Right renal cortex interstitium (tissue), 3 donors: ENCODE data around the gene GALNT17. TPM values are rescaled to one million over a fixed set of nuclear protein-coding genes. Genes with fewer than 3 reads are reported as not detected.

Experiments
- DNase-seq, 3 donors: peaks; one replicate each; pipeline ENCODE4 v3.0.0-alpha.2; 2013; ENCODE audit warnings: low read depth in 3 of 3, low spot score in 2 of 3
- polyA plus RNA-seq, 3 donors: library from polyadenylated mRNA; unstranded; fragments of 120-200 nt; gene quantifications; one replicate each; pipeline ENCODE4 v1.2.1, GENCODE V29; 2013; ENCODE audit not compliant: insufficient read length in 3 of 3

GALNT17 gene
- polyA plus RNA-seq, 3 donors: 3.3 to 4.0 (median 3.4) TPM

DNA sequence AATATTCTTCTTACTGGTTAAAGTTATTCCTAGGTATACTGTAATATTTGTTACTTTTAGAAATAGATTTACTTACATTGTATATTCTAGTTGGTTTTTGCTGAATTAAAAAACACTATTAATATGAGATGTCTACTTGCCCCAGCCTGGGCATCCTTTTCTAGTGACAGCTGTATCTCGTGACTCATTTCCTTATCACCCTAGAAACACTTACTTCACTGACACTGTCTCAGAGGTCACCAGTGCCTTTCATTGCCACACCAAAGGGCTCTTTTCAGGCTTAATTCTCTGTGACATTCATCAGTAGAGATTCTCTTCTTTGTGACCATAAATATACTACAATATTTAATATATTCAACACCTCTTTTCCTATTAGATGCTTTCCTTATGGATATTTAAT lies 194.7 kb downstream of the GALNT17 start:
- DNase-seq: no peak

DNA sequence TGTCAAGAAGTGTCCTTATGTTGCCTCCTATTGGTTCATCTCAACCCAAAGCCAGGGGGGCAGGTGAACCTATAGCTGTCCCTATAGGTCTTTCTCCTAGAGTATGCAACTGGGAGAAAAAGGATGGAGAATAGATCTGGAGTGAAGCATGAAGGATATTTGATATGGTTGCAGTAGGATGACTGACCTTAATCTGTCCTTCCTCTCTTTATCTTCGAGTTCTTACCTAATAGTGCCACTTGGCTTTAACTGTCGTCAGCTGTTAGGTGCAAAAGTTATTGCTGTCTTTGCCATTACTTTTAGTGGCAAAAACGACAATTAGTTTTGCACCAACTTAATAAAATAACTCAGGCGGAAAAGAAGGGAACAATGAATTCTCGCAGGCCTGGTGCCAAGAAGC lies 196.0 kb downstream of the GALNT17 start:
- DNase-seq: no peak

DNA sequence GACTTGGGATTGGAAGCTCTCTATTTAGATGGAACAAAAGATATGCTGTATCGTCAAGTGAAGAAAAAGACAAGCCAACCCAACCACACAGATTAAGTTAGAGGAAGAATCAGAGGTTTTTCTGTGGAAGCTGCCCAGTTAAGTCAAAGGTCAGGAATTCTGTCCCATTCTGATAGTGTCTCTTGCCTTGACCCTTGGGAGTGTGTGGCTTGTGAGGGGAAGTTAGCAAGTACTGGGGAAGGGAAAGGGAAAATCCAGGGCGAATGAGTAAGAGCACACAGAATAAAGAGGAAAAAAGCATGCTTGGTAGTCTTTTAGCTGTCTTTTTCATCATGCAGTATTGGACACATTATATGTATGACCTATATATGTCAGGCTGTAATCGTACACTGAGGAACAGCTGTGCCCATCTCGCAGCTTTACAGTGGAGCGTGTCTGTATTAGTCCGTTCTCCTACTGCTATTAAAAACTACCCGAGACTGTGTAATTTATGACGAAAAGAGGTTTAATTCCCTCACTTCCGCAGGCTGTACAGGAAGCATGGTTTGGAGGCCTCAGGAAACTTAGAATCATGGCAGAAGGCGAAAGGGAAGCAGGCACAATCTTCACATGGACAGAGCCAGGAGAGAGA lies 197.2 kb downstream of the GALNT17 start:
- no peak for DNase-seq

DNA sequence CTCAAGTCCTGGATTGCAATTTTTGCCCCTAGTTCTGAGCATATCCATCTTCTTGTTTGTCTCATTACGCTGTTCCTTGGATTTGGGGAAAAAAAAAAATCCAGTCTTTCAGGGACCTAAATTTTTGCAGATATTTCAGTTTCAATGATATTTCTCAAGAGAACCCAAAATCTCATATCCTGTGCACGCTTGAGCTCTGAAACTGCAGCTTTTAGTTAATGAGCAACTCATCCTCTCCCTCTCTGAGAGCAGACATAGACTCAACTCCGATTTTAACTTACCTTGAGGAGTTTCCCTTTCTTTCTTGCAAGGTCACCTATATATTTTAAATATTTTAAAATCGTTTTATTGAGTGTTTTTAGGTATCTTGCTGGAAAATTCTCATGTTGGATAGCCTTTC lies 200.3 kb downstream of the GALNT17 start:
- no peak for DNase-seq

DNA sequence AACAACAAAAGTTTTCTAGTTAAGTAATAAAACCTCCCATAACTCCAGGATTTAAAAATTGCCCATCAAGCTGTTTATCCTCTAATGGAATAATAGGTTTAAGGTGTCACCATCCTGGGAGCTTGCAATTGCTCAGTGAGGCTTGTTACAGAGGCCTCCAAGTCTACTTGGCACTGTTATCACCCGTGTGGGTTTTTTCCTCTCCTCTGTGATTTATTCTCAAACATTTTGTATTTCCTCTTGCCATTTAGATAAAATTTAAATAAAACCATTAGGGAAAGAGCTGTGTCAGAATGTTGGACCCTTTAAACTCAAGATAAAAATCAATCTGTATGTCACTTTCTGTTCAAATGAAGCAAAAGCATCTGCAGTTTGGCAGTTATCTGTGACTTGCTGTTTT lies 202.6 kb downstream of the GALNT17 start:
- no peak for DNase-seq

DNA sequence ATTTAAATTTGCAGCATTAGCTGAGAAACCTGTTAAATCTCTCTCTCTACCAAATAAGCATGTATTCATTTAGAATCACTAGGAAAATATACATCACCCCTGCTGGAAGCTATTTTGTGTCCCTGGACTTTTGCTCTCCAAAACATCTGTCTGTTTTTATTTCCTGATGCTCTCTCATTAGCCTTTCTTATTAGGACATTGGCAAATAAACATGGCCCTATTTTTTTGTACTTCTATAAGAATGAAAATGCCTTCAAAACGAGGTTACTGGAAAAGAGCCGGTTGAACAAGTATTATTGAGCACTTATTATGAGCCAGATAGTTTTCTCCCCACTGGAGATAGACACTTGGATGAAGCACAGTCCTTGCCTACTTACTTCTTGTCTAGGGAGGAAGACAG lies 206.9 kb downstream of the GALNT17 start:
- no peak for DNase-seq

DNA sequence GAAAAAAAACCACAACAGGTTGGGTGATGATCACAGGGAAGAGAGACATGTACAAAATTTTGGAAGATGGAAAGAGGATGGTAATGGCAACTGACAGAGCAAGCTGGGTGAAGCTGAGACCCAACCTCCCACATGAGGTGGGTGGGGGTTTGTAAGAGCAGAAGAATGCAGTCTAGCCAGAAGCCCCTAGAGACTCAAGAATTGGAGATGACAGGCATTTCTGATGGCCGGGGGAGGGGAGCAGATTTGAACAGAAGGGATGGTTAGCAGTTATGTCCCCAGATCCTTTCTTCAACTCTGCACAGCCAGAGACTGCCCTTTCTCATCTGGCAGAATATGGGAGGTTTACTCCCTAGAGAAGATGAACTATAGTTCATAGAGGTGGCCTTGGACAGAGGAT lies 208.0 kb downstream of the GALNT17 start:
- no peak for DNase-seq

DNA sequence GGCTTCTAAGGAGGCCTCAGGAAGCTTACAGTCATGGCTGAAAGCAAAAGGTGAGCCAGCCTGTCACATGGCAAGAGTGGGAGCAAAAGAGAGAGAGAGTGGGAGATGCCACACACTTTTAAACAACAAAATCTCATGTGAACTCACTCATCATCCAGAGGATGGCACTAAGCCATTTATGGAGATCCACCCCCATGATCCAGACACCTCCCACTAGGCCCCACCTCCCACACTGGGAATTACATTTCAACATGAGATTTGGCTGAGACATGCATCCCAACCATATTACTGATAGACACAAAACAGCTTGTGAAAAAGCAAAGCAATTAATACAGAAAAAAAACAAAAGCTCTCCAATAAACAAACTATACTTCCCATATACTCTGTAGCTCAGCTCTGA lies 210.3 kb downstream of the GALNT17 start:
- DNase-seq: no peak

DNA sequence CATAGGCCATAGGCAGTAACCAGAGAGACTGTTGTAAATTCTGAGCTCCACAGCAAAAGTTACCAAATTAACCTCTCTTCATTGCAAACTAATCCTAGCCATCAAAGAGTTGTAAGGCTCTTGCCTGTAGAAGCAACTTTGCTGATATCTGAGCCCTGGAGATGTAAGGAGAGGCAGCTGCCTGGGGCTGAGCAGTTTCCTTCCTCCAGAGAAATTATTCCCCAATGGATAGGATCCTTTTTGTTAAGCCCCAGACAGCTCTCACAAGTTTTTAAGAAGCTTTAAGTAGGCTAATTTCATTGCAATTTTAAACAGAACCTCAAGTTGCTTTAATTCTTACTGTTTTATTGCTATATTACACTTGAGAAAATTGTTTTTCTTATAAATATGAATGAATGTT lies 211.1 kb downstream of the GALNT17 start:
- DNase-seq: no peak

DNA sequence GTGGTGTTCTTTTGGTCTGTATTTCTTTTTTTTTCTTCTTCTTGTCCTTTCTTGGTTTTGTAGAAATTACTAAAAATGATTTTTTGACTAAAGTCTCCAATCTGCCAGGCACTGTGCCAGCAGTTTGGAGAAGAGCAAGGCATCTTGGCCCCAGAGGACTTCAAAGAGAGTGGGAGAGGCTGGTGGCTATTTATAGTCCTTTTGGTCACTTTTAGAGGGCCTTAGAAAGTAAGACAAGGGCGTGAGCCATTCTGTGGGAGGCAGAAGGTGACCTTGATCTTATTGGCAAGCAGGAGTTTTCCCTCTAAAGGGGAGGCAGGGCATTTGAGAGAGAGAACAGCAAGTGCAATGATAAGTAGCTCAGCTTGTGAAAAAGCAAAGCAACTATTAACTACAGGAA lies 211.9 kb downstream of the GALNT17 start:
- no peak for DNase-seq

DNA sequence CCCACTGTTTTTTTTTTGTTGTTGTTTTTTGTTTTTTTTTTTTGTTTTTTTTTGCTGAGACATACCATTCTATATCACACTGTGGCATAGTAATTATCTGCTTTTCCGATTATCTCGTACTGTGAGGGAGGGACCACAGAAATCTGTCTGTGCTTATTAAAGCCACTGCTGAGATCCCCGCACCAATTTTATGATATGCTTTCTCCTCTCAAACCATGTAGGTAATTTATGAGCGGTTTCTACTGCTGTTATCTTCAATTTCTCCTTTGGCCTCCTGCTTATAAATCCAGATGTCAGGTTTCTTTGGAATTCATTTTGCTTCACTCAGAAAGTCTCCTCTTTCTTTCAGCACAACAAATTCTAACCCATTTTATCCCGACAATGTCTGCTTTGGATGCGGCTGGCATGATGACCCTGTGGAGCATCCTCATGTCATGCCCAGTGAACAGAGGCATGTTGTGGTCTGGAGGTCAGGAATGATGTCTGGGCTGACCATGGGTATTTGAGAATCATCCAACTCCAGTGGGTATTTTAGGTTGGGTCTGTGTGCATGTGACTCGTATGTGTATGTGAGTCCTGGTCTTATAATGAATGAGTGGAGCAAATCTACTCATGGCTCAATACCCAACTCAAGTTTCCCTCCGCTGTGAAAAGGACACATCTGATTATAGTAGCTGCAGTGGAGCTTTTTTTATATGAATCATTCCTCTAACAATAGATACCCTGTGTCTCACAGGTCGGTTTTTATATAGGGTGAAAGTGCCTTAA lies 213.4 kb downstream of the GALNT17 start:
- no peak for DNase-seq

DNA sequence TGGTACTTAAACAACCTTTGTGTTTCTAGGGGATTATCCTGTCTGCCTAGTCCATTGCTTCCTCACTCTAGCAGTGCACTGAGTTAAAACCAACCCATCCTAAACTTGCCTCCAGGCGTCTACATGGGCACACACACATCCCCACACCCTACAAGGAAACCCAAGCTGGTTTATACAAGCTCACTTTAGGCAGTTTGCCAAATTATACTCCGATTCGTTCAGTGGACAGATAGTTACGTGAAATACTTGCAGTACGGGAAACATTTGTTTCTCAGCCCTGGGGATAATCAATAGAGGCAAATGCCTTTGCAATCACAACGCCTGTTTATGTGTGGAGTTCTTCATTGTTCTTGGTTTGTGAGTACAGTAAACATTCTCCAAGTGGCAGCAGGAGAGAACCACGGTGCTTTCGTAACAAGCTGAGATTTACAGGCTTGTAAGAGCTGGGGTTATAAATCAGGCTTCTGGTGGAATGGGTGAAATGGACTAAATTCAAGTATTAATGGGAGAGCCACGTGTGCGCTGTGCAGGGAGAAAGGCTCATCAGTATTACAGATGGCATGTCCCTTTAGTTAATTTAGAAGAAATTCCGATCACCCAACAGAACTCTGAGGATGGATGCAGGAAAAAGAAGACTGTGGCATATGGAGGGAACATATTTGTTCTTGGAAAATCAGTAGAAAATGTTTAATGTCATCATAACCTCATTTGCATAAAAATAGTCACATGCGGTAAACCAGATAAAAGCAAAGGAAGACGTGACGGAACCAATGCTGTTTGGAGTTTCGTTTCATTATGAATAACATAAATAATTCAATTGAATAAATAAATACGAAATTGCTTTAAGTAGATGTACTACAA lies 217.1 kb downstream of the GALNT17 start:
- DNase-seq: no peak

DNA sequence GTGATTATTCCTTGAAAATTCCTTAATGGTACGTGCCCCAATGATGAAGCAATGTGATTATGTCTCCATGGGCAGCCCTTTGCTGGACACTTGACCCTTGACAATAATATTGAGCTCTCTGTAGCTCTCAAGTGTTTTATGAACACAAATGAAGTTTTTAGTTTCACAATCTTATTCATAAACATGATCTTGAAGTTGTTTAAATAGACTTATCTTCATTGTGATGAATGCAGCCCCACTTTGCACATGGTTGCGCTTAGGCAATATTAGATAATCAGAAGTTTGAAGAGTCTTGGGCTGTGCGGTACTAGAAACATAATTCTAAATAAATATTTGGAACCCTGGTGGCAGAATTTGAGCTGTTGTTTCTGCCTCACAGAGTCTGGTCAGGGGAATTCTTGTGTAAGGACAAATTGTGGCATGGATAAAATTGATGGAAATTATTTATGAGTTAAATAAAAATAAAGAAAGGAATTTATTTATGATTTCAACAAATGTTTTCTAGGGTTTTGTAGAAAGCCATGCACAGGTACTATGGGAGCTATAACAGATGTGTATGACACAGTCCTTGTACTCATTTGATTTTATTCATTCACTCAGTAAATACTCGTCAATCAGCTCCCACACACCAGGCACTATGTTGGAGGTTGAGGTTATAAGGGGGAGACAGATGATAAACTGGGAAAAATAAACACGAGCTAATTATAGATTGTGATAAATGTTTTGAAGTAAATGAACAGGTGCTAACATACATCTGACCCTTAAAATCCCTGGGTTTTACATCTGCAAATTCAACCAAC lies 217.9 kb downstream of the GALNT17 start:
- no peak for DNase-seq

DNA sequence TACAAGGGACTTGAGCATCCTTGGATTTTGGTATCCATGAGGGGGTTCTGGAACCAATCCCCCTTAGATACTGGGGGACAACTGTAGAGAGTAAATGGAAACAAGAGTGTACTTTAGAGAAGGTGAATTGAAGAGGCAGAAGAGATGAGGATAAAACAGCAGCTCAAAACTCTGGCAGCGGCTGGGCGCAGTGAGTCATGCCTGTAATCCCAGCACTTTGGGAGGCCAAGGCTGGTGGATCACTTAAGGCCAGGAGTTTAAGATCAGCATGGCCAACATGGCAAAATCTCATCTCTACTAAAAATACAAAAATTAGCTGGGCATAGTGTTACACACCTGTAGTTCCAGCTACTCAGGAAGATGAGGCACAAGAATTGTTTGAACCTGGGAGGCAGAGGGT lies 218.7 kb downstream of the GALNT17 start:
- DNase-seq: no peak

DNA sequence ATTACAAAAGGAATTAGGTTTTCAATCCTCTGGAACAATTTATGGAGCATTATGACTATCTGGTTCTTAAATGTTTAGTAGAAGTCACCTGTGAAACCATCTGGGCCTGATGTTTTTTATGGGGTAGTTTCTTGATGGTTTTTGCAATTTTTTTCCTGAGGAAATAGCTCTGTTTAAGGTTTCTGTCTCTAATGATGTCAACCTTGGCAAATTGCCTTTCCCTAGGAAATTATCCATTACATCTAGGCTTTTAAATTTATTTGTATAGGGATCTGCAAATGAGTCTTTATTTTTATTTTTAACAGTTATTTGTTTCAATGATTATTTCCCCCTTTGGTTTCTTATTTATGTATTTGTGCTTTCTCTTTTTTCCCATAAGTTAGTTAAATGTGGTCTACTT lies 222.8 kb downstream of the GALNT17 start:
- no peak for DNase-seq

DNA sequence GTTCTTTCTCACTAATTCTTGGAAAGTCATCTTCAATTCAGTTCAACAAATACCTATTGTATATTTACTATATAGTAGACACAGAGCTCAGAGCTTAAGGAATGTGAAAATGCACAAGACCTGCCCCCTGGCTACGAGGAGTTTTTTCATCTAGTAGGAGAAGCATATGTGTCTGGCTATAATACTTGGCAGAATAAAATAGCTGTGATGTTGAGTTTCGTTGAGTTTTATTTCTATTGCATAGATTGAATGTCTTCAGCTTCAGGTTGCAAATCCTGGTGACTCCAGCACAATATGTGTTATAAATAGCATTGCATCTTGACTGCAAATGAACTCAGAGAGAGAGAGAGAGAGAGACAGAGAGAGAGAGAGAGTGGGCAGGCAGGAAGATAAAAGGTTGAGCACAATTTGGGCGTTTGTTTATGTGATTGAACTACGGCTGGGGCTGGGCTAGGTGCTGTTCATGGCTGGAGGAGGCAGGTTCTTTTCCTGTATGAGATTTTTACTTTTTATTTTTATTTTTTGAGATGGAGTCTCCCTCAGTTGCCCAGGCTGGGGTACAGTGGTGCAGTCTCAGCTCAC lies 229.6 kb downstream of the GALNT17 start:
- no peak for DNase-seq

DNA sequence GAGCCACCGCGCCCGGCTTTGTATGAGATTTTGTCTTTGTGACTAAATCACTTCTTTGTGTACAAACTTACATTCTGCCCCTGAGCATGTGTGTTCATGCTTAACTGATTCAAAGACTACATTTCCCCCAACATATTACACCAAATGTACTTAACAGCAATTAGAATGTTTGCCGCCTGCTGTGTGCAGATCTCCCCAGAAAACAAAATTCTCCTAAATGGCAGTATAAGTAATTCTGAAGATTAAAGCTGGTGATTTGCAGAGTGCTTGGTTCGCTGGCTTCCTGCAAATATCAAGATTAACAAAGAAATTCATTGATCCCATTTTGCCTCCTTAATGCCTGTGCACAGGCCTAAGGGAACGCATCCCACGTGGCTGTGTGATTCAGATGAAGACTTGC lies 230.3 kb downstream of the GALNT17 start:
- DNase-seq: no peak

DNA sequence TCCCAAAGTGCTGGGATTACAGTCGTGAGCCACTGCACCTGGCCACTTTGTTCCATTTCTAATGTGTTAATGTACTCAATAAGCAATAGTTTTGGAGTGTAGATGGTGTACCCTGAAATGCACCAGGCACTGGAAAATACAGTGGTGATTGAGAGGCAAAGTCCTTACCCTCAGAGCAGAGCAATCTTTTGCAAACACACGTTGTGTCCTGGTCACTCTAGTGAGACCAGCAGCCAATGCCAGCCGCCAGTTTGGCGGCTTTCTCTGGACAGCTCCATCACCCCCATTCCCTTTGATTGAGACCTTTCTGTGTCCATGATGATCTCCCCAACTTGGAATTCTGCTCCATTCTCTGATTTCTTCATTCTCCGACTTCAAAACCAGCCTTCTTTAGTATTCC lies 231.3 kb downstream of the GALNT17 start:
- DNase-seq: no peak

DNA sequence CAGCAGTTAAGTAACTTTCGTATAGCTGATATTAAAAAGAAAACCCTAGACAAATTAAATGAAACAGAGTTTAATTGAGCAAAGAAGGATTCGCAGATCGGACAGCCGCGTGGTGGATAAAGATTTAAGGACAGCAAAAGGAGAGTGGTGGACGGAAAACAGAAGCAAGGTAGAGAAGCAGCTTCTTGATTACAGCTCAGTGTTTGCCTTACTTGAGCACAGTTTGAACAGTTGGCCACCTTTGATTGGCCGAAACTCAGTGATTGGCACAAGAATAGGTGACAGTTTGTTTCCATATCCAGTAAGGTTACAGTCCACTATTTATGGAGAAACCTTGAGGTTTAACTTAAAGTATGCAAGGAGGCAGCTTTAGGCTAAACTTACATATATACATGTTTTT lies 231.7 kb downstream of the GALNT17 start:
- DNase-seq: no peak

DNA sequence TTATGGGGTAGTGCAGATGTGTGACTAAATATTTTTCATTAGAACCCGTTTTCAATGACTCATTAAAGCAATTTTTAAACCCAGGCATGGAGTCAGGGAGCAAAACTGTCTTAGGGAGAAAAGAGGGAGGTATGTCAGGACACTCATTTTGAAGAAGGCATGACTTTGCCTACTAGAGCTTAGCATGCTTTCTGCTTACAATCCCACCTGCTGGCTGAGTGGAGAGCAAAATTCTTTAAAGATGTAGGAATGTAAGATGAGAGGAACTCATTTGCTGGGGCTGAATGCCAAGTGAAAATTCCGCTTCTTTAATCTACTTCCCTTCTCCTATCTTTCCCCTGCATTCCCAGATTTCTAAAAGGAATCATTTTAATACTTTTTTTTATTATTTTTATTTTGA lies 232.6 kb downstream of the GALNT17 start:
- DNase-seq: no peak

DNA sequence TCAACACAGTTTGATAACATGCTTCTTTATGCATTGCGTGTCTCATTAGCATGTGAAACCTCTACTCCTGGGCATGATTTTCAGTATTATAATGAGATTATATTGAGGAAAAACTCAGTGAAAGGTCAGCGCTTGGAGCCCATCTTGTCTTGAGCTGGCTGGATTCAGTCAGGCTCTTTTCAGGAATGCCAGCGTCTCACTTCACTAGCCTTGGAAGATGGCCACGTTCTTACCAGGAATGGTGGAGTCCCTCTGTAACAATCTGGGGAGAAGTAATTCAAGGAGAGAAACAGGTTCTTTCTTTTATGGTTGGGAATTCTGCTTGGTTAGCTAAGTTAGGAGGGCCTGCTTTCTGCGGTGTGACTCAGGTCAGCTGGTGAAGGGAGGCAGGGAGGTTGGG lies 241.0 kb downstream of the GALNT17 start:
- no peak for DNase-seq
